ENCODE results near the gene LGALS8. TPM values are rescaled to one million over a fixed set of nuclear protein-coding genes. Genes with fewer than 3 reads are reported as not detected.
"Not testable (repeated sequence)": the region's sequence is repeated elsewhere in the genome, so short reads cannot be mapped to it uniquely, and the experiment has no call there.

The LGALS8 gene
- polyA plus RNA-seq, 3 donors = 16.2 to 39.7 (median 22.9) TPM

- no peak overlapping the region for H3K27ac ChIP-seq (ENCODE audit: low read depth, low read length)
- 70 to 91% (median 87%) methylated on average over 2 of the region's 2 CpGs for WGBS, 3 donors
These were observed 38.2 kb downstream of the LGALS8 start for GRCh38 chr1:236561976-236562375.

- H3K27ac ChIP-seq (ENCODE audit: low read depth, low read length) = no peak overlapping the region
- 91 to 95% (median 93%) methylated on average over 5 of the region's 5 CpGs for WGBS, 3 donors
These were observed 41.7 kb downstream of the LGALS8 start for GRCh38 chr1:236565530-236565929.

GRCh38 chr1:236568285-236568894, 44.6 kb downstream of the LGALS8 start:
- 75 to 86% (median 84%) methylated on average over 2 of the region's 2 CpGs for WGBS, 3 donors
- no peak overlapping the region for H3K27ac ChIP-seq (ENCODE audit: low read depth, low read length)

- no peak overlapping the region for H3K27ac ChIP-seq (ENCODE audit: low read depth, low read length)
- 86 to 92% (median 88%) methylated on average over 3 of the region's 3 CpGs for WGBS, 3 donors
These were observed 51.7 kb downstream of the LGALS8 start for GRCh38 chr1:236575523-236575922.

GRCh38 chr1:236576004-236576403, 52.2 kb downstream of the LGALS8 start:
- H3K27ac ChIP-seq (ENCODE audit: low read depth, low read length) = no peak overlapping the region
- 44 to 68% (median 65%) methylated on average over 2 of the region's 2 CpGs for whole genome bisulfite sequencing, 3 donors

GRCh38 chr1:236577041-236577440, 53.3 kb downstream of the LGALS8 start:
- 83 to 86% (median 86%) methylated on average over 7 of the region's 7 CpGs for WGBS, 3 donors
- not testable (repeated sequence) for H3K27ac ChIP-seq (ENCODE audit: low read depth, low read length)

- no peak overlapping the region for H3K27ac ChIP-seq (ENCODE audit: low read depth, low read length)
- WGBS, 3 donors = 84 to 98% (median 96%) methylated on average over 3 of the region's 3 CpGs
These were observed 54.9 kb downstream of the LGALS8 start for GRCh38 chr1:236578661-236579060.

- 95 to 97% (median 96%) methylated on average over 3 of the region's 3 CpGs for WGBS, 3 donors
- not testable (repeated sequence) for H3K27ac ChIP-seq (ENCODE audit: low read depth, low read length)
These were observed 56.6 kb downstream of the LGALS8 start for GRCh38 chr1:236580404-236580803.

- 87 to 91% (median 87%) methylated on average over 2 of the region's 2 CpGs for WGBS, 3 donors
- H3K27ac ChIP-seq (ENCODE audit: low read depth, low read length) = no peak overlapping the region
These were observed 57.7 kb downstream of the LGALS8 start for GRCh38 chr1:236581528-236581927.

- no peak overlapping the region for H3K27ac ChIP-seq (ENCODE audit: low read depth, low read length)
- 90 to 93% (median 92%) methylated on average over 4 of the region's 4 CpGs for WGBS, 3 donors
These were observed 65.7 kb downstream of the LGALS8 start for GRCh38 chr1:236589531-236589930.

- WGBS, 3 donors = 83 to 94% (median 87%) methylated on average over 2 of the region's 2 CpGs
- H3K27ac ChIP-seq (ENCODE audit: low read depth, low read length) = no peak overlapping the region
These were observed 66.9 kb downstream of the LGALS8 start for GRCh38 chr1:236590553-236591150.

GRCh38 chr1:236602171-236602570, 78.4 kb downstream of the LGALS8 start:
- H3K27ac ChIP-seq (ENCODE audit: low read depth, low read length) = no peak overlapping the region

Other genes starting within 250 kb of the LGALS8 start
- gene ERO1B, start 242.0 kb upstream of the LGALS8 start, polyA plus RNA-seq = 10 to 100 TPM in 1 of 3 donors, 1 to 10 TPM in 2; 2.6 to 91.2 (median 6.5) TPM
- gene EDARADD, start 129.7 kb upstream of the LGALS8 start, polyA plus RNA-seq = 1 to 10 TPM in 1 of 3 donors, under 1 TPM in 1, not detected in 1; 0.42 to 1.6 TPM
- 1 to 10 TPM; 4.8 to 8.6 (median 6.0) TPM for gene HEATR1, start 80.5 kb downstream of the LGALS8 start, polyA plus RNA-seq
- 1 to 10 TPM in 2 of 3 donors, under 1 TPM in 1; 0.40 to 1.9 (median 1.5) TPM for gene ACTN2, start 162.5 kb downstream of the LGALS8 start, polyA plus RNA-seq

Measured in adipose tissue (tissue), 3 donors.